Measurements from ENCODE around the gene CCDC34.

Gene CCDC34

GRCh38 chr11:27398400-27398770, 35.4 kb upstream of the CCDC34 start:
- CTCF ChIA-PET: interaction anchor here (0.8 kb wide), 1 partner anchor 23 kb away, joined by 3 read pairs; no protein-coding TSS in a partner anchor
- Histone ChIP-seq H3K9me3 (ENCODE audit: control extremely low read depth in 1 of 5, control insufficient read depth in 4 of 5, insufficient read depth in 2 of 5, low read depth in 1 of 5, low read length in 4 of 5) (no peaks in the 10 kb centered on the region), H3K4me1 (ENCODE audit: control extremely low read depth in 1 of 4, control insufficient read depth in 4 of 4, insufficient read depth in 4 of 4, low read length in 3 of 4) (no peaks in the 10 kb centered on the region), H3K36me3 (ENCODE audit: control insufficient read depth in 4 of 4, insufficient read depth in 4 of 4, low read length in 3 of 4) (no peaks in the 10 kb centered on the region), H3K27ac (ENCODE audit: insufficient read depth in 1 of 2, low read depth in 1 of 2, low read length in 2 of 2, poor library complexity in 1 of 2, severe bottlenecking in 2 of 2) (no peak overlapping the region), H3K27me3 (replicated peaks in 2 of 5; ENCODE audit: control insufficient read depth in 4 of 5, insufficient read depth in 5 of 5, low read length in 4 of 5) (no peaks in the 10 kb centered on the region), H3K4me3 (ENCODE audit: control insufficient read depth in 1 of 7, extremely low read depth in 1 of 7, insufficient read depth in 4 of 7, low read depth in 2 of 7, low read length in 6 of 7) (no peak overlapping the region)
- WGBS (ENCODE audit: insufficient coverage): 96% methylated on average over 3 of the region's 3 CpGs
- no peak for DNase-seq
- POLR2A ChIA-PET: no interaction called here

GRCh38 chr11:27397624-27398399, 34.8 kb upstream of the CCDC34 start:
- CTCF ChIA-PET: interaction anchor here (0.8 kb wide), 1 partner anchor 23 kb away, joined by 3 read pairs; no protein-coding TSS in a partner anchor
- Histone ChIP-seq H3K36me3 (ENCODE audit: control insufficient read depth in 4 of 4, insufficient read depth in 4 of 4, low read length in 3 of 4) (no peaks in the 10 kb centered on the region), H3K27ac (ENCODE audit: insufficient read depth in 1 of 2, low read depth in 1 of 2, low read length in 2 of 2, poor library complexity in 1 of 2, severe bottlenecking in 2 of 2) (no peak overlapping the region), H3K4me3 (ENCODE audit: control insufficient read depth in 1 of 7, extremely low read depth in 1 of 7, insufficient read depth in 4 of 7, low read depth in 2 of 7, low read length in 6 of 7) (no peak overlapping the region), H3K4me1 (ENCODE audit: control extremely low read depth in 1 of 4, control insufficient read depth in 4 of 4, insufficient read depth in 4 of 4, low read length in 3 of 4) (no peaks in the 10 kb centered on the region), H3K27me3 (replicated peaks in 2 of 5; ENCODE audit: control insufficient read depth in 4 of 5, insufficient read depth in 5 of 5, low read length in 4 of 5) (no peaks in the 10 kb centered on the region), H3K9me3 (ENCODE audit: control extremely low read depth in 1 of 5, control insufficient read depth in 4 of 5, insufficient read depth in 2 of 5, low read depth in 1 of 5, low read length in 4 of 5) (no peaks in the 10 kb centered on the region)
- DNase-seq: no peak
- POLR2A ChIA-PET: no interaction called here
- WGBS (ENCODE audit: insufficient coverage): 93% methylated on average over 3 of the region's 9 CpGs

GRCh38 chr11:27396259-27396839, 33.3 kb upstream of the CCDC34 start:
- H3K4me1 ChIP-seq (ENCODE audit: control extremely low read depth in 1 of 4, control insufficient read depth in 4 of 4, insufficient read depth in 4 of 4, low read length in 3 of 4): no peaks in the 10 kb centered on the region
- WGBS (ENCODE audit: insufficient coverage): 100% methylated on average over 1 of the region's 3 CpGs
- ChIA-PET CTCF (no interaction called here), POLR2A (no interaction called here)
- no peak for DNase-seq
- no peak overlapping the region for H3K27ac ChIP-seq (ENCODE audit: insufficient read depth in 1 of 2, low read depth in 1 of 2, low read length in 2 of 2, poor library complexity in 1 of 2, severe bottlenecking in 2 of 2)
- H3K4me3 ChIP-seq (ENCODE audit: control insufficient read depth in 1 of 7, extremely low read depth in 1 of 7, insufficient read depth in 4 of 7, low read depth in 2 of 7, low read length in 6 of 7): no peak overlapping the region
- no peaks in the 10 kb centered on the region for H3K27me3 ChIP-seq (replicated peaks in 2 of 5; ENCODE audit: control insufficient read depth in 4 of 5, insufficient read depth in 5 of 5, low read length in 4 of 5)
- H3K36me3 ChIP-seq (ENCODE audit: control insufficient read depth in 4 of 4, insufficient read depth in 4 of 4, low read length in 3 of 4): no peaks in the 10 kb centered on the region
- no peaks in the 10 kb centered on the region for H3K9me3 ChIP-seq (ENCODE audit: control extremely low read depth in 1 of 5, control insufficient read depth in 4 of 5, insufficient read depth in 2 of 5, low read depth in 1 of 5, low read length in 4 of 5)

GRCh38 chr11:27395556-27396258, 32.7 kb upstream of the CCDC34 start:
- ChIA-PET POLR2A (no interaction called here), CTCF (interaction anchor here (0.7 kb wide), 2 partner anchors 89 to 685 kb away, joined by 4 read pairs; no protein-coding TSS in a partner anchor)
- 100% methylated on average over 5 of the region's 7 CpGs for WGBS (ENCODE audit: insufficient coverage)
- H3K4me1 ChIP-seq (ENCODE audit: control extremely low read depth in 1 of 4, control insufficient read depth in 4 of 4, insufficient read depth in 4 of 4, low read length in 3 of 4): no peaks in the 10 kb centered on the region
- no peak for DNase-seq
- H3K27ac ChIP-seq (ENCODE audit: insufficient read depth in 1 of 2, low read depth in 1 of 2, low read length in 2 of 2, poor library complexity in 1 of 2, severe bottlenecking in 2 of 2): no peak overlapping the region
- H3K9me3 ChIP-seq (ENCODE audit: control extremely low read depth in 1 of 5, control insufficient read depth in 4 of 5, insufficient read depth in 2 of 5, low read depth in 1 of 5, low read length in 4 of 5): no peaks in the 10 kb centered on the region
- H3K36me3 ChIP-seq (ENCODE audit: control insufficient read depth in 4 of 4, insufficient read depth in 4 of 4, low read length in 3 of 4): no peaks in the 10 kb centered on the region
- H3K4me3 ChIP-seq (ENCODE audit: control insufficient read depth in 1 of 7, extremely low read depth in 1 of 7, insufficient read depth in 4 of 7, low read depth in 2 of 7, low read length in 6 of 7): no peak overlapping the region
- no peaks in the 10 kb centered on the region for H3K27me3 ChIP-seq (replicated peaks in 2 of 5; ENCODE audit: control insufficient read depth in 4 of 5, insufficient read depth in 5 of 5, low read length in 4 of 5)

- WGBS (ENCODE audit: insufficient coverage): 88% methylated on average over 3 of the region's 4 CpGs
- no peak overlapping the region for H3K4me3 ChIP-seq (ENCODE audit: control insufficient read depth in 1 of 7, extremely low read depth in 1 of 7, insufficient read depth in 4 of 7, low read depth in 2 of 7, low read length in 6 of 7)
- CTCF ChIA-PET: no interaction called here
- no peaks in the 10 kb centered on the region for H3K9me3 ChIP-seq (ENCODE audit: control extremely low read depth in 1 of 5, control insufficient read depth in 4 of 5, insufficient read depth in 2 of 5, low read depth in 1 of 5, low read length in 4 of 5)
- no peak for DNase-seq
- H3K4me1 ChIP-seq (ENCODE audit: control extremely low read depth in 1 of 4, control insufficient read depth in 4 of 4, insufficient read depth in 4 of 4, low read length in 3 of 4): no peaks in the 10 kb centered on the region
- H3K36me3 ChIP-seq (ENCODE audit: control insufficient read depth in 4 of 4, insufficient read depth in 4 of 4, low read length in 3 of 4): no peaks in the 10 kb centered on the region
- POLR2A ChIA-PET: interaction anchor here (0.6 kb wide), 1 partner anchor 91 kb away, joined by 5 read pairs; no protein-coding TSS in a partner anchor
- H3K27me3 ChIP-seq (replicated peaks in 2 of 5; ENCODE audit: control insufficient read depth in 4 of 5, insufficient read depth in 5 of 5, low read length in 4 of 5): no peaks in the 10 kb centered on the region
- H3K27ac ChIP-seq (ENCODE audit: insufficient read depth in 1 of 2, low read depth in 1 of 2, low read length in 2 of 2, poor library complexity in 1 of 2, severe bottlenecking in 2 of 2): no peak overlapping the region
Observed at GRCh38 chr11:27394781-27395228, 31.8 kb upstream of the CCDC34 start.

GRCh38 chr11:27392278-27393114, 29.5 kb upstream of the CCDC34 start:
- CTCF ChIA-PET: interaction anchor here (0.9 kb wide), 1 partner anchor 28 kb away, joined by 4 read pairs; no protein-coding TSS in a partner anchor
- Histone ChIP-seq H3K27me3 (replicated peaks in 2 of 5; ENCODE audit: control insufficient read depth in 4 of 5, insufficient read depth in 5 of 5, low read length in 4 of 5) (no peaks in the 10 kb centered on the region), H3K4me3 (ENCODE audit: control insufficient read depth in 1 of 7, extremely low read depth in 1 of 7, insufficient read depth in 4 of 7, low read depth in 2 of 7, low read length in 6 of 7) (no peak overlapping the region), H3K27ac (ENCODE audit: insufficient read depth in 1 of 2, low read depth in 1 of 2, low read length in 2 of 2, poor library complexity in 1 of 2, severe bottlenecking in 2 of 2) (no peak overlapping the region), H3K9me3 (ENCODE audit: control extremely low read depth in 1 of 5, control insufficient read depth in 4 of 5, insufficient read depth in 2 of 5, low read depth in 1 of 5, low read length in 4 of 5) (no peaks in the 10 kb centered on the region), H3K4me1 (ENCODE audit: control extremely low read depth in 1 of 4, control insufficient read depth in 4 of 4, insufficient read depth in 4 of 4, low read length in 3 of 4) (no peaks in the 10 kb centered on the region), H3K36me3 (ENCODE audit: control insufficient read depth in 4 of 4, insufficient read depth in 4 of 4, low read length in 3 of 4) (no peaks in the 10 kb centered on the region)
- POLR2A ChIA-PET: no interaction called here
- WGBS (ENCODE audit: insufficient coverage): 100% methylated on average over 1 of the region's 4 CpGs
- peak in 1 of 3 donors; percentile 10 for DNase-seq

All from common myeloid progenitor, CD34-positive (primary cell).